HCT116 (cell line): ENCODE results near the gene PICK1. TPM values are rescaled to one million over a fixed set of nuclear protein-coding genes. Genes with fewer than 3 reads are reported as not detected.

Source experiments
- ATAC-seq: fragments of 200-7000 bp; cut with Tn5 transposase; 2 replicates; pipeline ENCODE4 v1.9.1; 2020; ENCODE audit warnings: mild to moderate bottlenecking, moderate library complexity
- BruUV-seq: library from RNA; stranded (reverse); fragments of 400-500 nt; replicated peaks from 2 replicates; lab custom pipeline; 2021; lab: Mats Ljungman, UMichigan
- CTCF ChIA-PET: fragments of 300-600 bp; sonication (Branson Sonifier 250); formaldehyde crosslinking; loops from one replicate; lab custom pipeline; 2021; ENCODE audit warnings: antibody characterized with exemption; lab: Charles Lee
- POLR2A ChIA-PET: fragments of 300-600, 350-600 bp; sonication (Branson Sonifier 250); formaldehyde crosslinking; loops from one replicate; lab custom pipeline; 2021; ENCODE audit warnings: antibody characterized with exemption; lab: Charles Lee
- RAD21 ChIA-PET, 2 experiments: fragments of 300-600 bp; sonication (Branson Sonifier 250); formaldehyde crosslinking; loops; one replicate each; lab custom pipeline; 2023; ENCODE audit warnings: low total read pairs in 2 of 2; ENCODE audit not compliant: uncharacterized antibody in 2 of 2, unreplicated experiment in 2 of 2, low non-redundant PET in 1 of 2; lab: Charles Lee
- DNase-seq: peaks from one replicate; pipeline ENCODE4 v3.0.0-alpha.2; 2010; ENCODE audit warnings: low read depth, low spot score
- H2AFZ ChIP-seq: fragments of 200-600 bp; shearing (Covaris generic), sonication (generic); 2 replicates; pipeline ENCODE4 v1.6.1; 2017; ENCODE audit warnings: low read depth, mixed run types, mixed read lengths, antibody characterized with exemption, low read length; ENCODE audit not compliant: poor library complexity, severe bottlenecking
- H3K27ac ChIP-seq: 2 replicates; pipeline ENCODE4 v1.5.1; 2012; ENCODE audit warnings: low read depth, low read length
- H3K27me3 ChIP-seq: fragments of 200-600 bp; sonication (generic); 2 replicates; pipeline ENCODE4 v1.6.1; 2016; ENCODE audit warnings: mixed run types, low read length, mixed read lengths; ENCODE audit not compliant: insufficient read depth
- H3K36me3 ChIP-seq, 2 experiments: fragments of 200-500 bp in 1 of 2; fragments of 200-600 bp in 1 of 2; sonication (Bioruptor generic) in 1 of 2; sonication (generic) in 1 of 2; 2 replicates each; pipeline versions ENCODE4 v1.5.1 to v1.6.1; 2014 to 2016; ENCODE audit warnings: low read length in 2 of 2, inconsistent platforms in 1 of 2, mixed read lengths in 1 of 2, mixed run types in 1 of 2; ENCODE audit not compliant: insufficient read depth in 2 of 2, control insufficient read depth in 1 of 2
- H3K4me1 ChIP-seq, 2 experiments: fragments of 200-600 bp in 1 of 2; sonication (generic) in 1 of 2; 2 replicates each; pipeline versions ENCODE4 v1.5.1 to v1.6.1; 2012 to 2017; ENCODE audit warnings: low read length in 2 of 2, inconsistent platforms in 1 of 2, mild to moderate bottlenecking in 1 of 2, mixed read lengths in 1 of 2, mixed run types in 1 of 2, moderate library complexity in 1 of 2; ENCODE audit not compliant: insufficient read depth in 2 of 2, control insufficient read depth in 1 of 2
- H3K4me2 ChIP-seq: fragments of 200-600 bp; sonication (generic); 2 replicates; pipeline ENCODE4 v1.6.1; 2017; ENCODE audit warnings: mixed run types, low read length, mixed read lengths
- H3K4me3 ChIP-seq, 2 experiments: fragments of 200-600 bp in 1 of 2; sonication (generic) in 1 of 2; replicated peaks in 1 of 2; 2 replicates each; pipeline ENCODE4 v1.5.1; 2011 to 2016; ENCODE audit warnings: low read length in 2 of 2, control low read depth in 1 of 2, low read depth in 1 of 2, mild to moderate bottlenecking in 1 of 2, mixed read lengths in 1 of 2, mixed run types in 1 of 2
- H3K79me2 ChIP-seq: fragments of 200-600 bp; sonication (generic); 2 replicates; pipeline ENCODE4 v1.6.1; 2017; ENCODE audit warnings: mild to moderate bottlenecking, mixed run types, low read length, moderate library complexity, mixed read lengths; ENCODE audit not compliant: insufficient read depth
- H3K9ac ChIP-seq: fragments of 200-600 bp; sonication (generic); 2 replicates; pipeline ENCODE4 v1.6.1; 2016; ENCODE audit warnings: low read length, mixed read lengths
- H3K9me2 ChIP-seq: fragments of 200-600 bp; sonication (generic), shearing (Covaris generic); 2 replicates; pipeline ENCODE4 v1.6.1; 2017; ENCODE audit warnings: mixed run types, mild to moderate bottlenecking, moderate library complexity; ENCODE audit not compliant: insufficient read depth
- H3K9me3 ChIP-seq, 2 experiments: fragments of 200-500 bp in 1 of 2; fragments of 200-600 bp in 1 of 2; sonication (Bioruptor generic) in 1 of 2; sonication (generic) in 1 of 2; 2 replicates each; pipeline ENCODE4 v1.6.1; 2014 to 2017; ENCODE audit warnings: low read length in 2 of 2, mixed read lengths in 2 of 2, inconsistent platforms in 1 of 2, low read depth in 1 of 2, mild to moderate bottlenecking in 1 of 2, mixed run types in 1 of 2, moderate library complexity in 1 of 2; ENCODE audit not compliant: control insufficient read depth in 1 of 2, insufficient read depth in 1 of 2
- H4K20me1 ChIP-seq: fragments of 200-600 bp; sonication (generic), shearing (Covaris generic); 2 replicates; pipeline ENCODE4 v1.6.1; 2017; ENCODE audit warnings: mixed run types, mild to moderate bottlenecking, moderate library complexity; ENCODE audit not compliant: insufficient read depth
- ATF3 ChIP-seq: IDR thresholded peaks from 2 replicates; pipeline ENCODE4 v1.6.1; 2012
- EGR1 ChIP-seq: IDR thresholded peaks from 2 replicates; pipeline ENCODE4 v1.6.1; 2012; ENCODE audit warnings: low read depth
- EZH2phosphoT487 ChIP-seq: fragments of 200-600 bp; IDR thresholded peaks from 2 replicates; pipeline ENCODE4 v1.6.1; 2018; ENCODE audit warnings: antibody characterized with exemption, borderline replicate concordance
- JUND ChIP-seq: IDR thresholded peaks from 2 replicates; pipeline ENCODE4 v1.6.1; 2012
- RAD21 ChIP-seq: IDR thresholded peaks from 2 replicates; pipeline ENCODE4 v1.6.1; 2012; ENCODE audit warnings: low read depth, mild to moderate bottlenecking
- TCF7L2 ChIP-seq: IDR thresholded peaks from 2 replicates; pipeline ENCODE4 v1.7.0; 2011; ENCODE audit warnings: borderline replicate concordance, inconsistent platforms; ENCODE audit not compliant: insufficient read depth, insufficient read length; ENCODE audit errors: extremely low read depth
- ZNF274 ChIP-seq: fragments of 200-500 bp; sonication (Bioruptor generic); IDR thresholded peaks from 2 replicates; pipeline ENCODE4 v1.6.1; 2014; ENCODE audit warnings: mild to moderate bottlenecking, low read depth, low read length, inconsistent platforms
- intact Hi-C: fragments of 100-400 bp; cut with micrococcal nuclease; formaldehyde crosslinking; loops from 2 replicates; pipeline ENCODE4 v1.10.0; 2022
- total RNA-seq: library from RNA; stranded (reverse); gene quantifications from one replicate; pipeline ENCODE4 v1.2.1, GENCODE V29; 2021; ENCODE audit not compliant: unreplicated experiment

The PICK1 gene
- total RNA-seq, 1 experiment from 2014 or later = 40.0 TPM

- intact Hi-C loops = no loop called here
- peak; percentile 66 for TF ChIP-seq TCF7L2
- no peak for TF ChIP-seq JUND
- H2AFZ ChIP-seq = no peak overlapping the region
- no TSS peak for BruUV-seq
- H3K36me3 ChIP-seq = no peaks in the 10 kb centered on the region
- H3K27ac ChIP-seq = peak overlapping the region; percentile 90; the same call in 1 of the 2 replicates
- ChIA-PET CTCF (interaction anchor here (1.9 kb wide), 1 partner anchor 19 kb away, joined by 7 read pairs; no protein-coding TSS in a partner anchor), POLR2A (no interaction called here), RAD21 (interaction anchor here in 1 of 2 experiments (1.2 kb wide), 1 partner anchor 19 kb away, joined by 3 read pairs; no protein-coding TSS in a partner anchor)
- H3K4me2 ChIP-seq = peak overlapping the region; percentile 81; the same call in 1 of the 2 replicates
- H3K9me3 ChIP-seq = no peaks in the 10 kb centered on the region
- no peaks in the 10 kb centered on the region for H4K20me1 ChIP-seq
- peak overlapping the region; percentile 62; the same call in 1 of the 2 replicates for H3K9ac ChIP-seq
- H3K27me3 ChIP-seq = no peaks in the 10 kb centered on the region
- peaks cover 23 to 33% of the 10 kb centered on the region in 2 experiments for H3K4me1 ChIP-seq
- H3K4me3 ChIP-seq = no peak overlapping the region
- H3K79me2 ChIP-seq = no peaks in the 10 kb centered on the region
- DNase-seq (no peak), ATAC-seq (no peak)
- H3K9me2 ChIP-seq = no peaks in the 10 kb centered on the region
These were observed 24.3 kb upstream of the PICK1 start for GRCh38 chr22:38032681-38033521.

GRCh38 chr22:38033522-38034277, 23.5 kb upstream of the PICK1 start:
- Histone ChIP-seq H3K27me3 (no peaks in the 10 kb centered on the region), H3K36me3 (no peaks in the 10 kb centered on the region), H3K9me3 (no peaks in the 10 kb centered on the region), H2AFZ (no peak overlapping the region), H3K4me1 (peaks cover 23 to 33% of the 10 kb centered on the region in 2 experiments), H3K27ac (peak overlapping the region; percentile 90), H3K79me2 (no peaks in the 10 kb centered on the region), H4K20me1 (no peaks in the 10 kb centered on the region), H3K4me2 (peak overlapping the region; percentile 81), H3K9ac (peak overlapping the region; percentile 62), H3K4me3 (peak overlapping the region; percentile 26 to 47), H3K9me2 (no peaks in the 10 kb centered on the region)
- ATAC-seq (no peak), DNase-seq (no peak)
- CTCF ChIA-PET = interaction anchor here (1.1 to 1.9 kb wide), 2 partner anchors 9 to 19 kb away, joined by 3 to 26 read pairs; no protein-coding TSS in a partner anchor
- no TSS peak for BruUV-seq
- POLR2A ChIA-PET = interaction anchor here (0.7 to 0.8 kb wide), 2 partner anchors 19 to 80 kb away, joined by 3 read pairs; partner anchors contain the start of genes C22orf23 and POLR2F
- RAD21 ChIA-PET = interaction anchor here (1.5 to 1.8 kb wide), 2 partner anchors 18 to 19 kb away, joined by 10 to 11 read pairs; no protein-coding TSS in a partner anchor
- intact Hi-C loops = no loop called here
- TF ChIP-seq TCF7L2 (no peak), EGR1 (no peak), ZNF274 (no peak), EZH2phosphoT487 (no peak), ATF3 (no peak), RAD21 (no peak)
